ENCODE data around the gene GRHPR.
A peak's percentile ranks its signal among the peaks of the same experiment; 100 is the strongest.
"Not testable (repeated sequence)": the region's sequence is repeated elsewhere in the genome, so short reads cannot be mapped to it uniquely, and the experiment has no call there.

GRHPR gene

DNA sequence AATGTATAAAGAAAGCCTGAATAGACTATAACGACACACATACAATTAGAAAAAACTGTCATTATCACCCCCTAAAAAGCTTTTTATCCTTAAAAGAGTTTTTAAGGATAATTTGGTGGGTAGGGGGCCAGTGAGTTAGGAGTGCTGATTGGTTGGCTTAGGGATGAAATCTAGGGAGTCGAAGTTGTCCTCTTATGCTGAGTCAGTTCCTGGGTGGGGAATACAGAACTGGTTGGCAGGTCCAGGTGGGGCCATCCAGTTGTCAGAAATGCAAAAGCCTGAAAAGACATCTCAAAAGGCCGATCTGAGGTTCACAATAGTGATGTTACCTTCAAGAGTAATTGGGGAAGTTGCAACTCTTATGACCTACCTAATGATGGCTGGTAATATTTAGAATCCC lies 29.1 kb downstream of the GRHPR start:
- no peak for DNase-seq

DNA sequence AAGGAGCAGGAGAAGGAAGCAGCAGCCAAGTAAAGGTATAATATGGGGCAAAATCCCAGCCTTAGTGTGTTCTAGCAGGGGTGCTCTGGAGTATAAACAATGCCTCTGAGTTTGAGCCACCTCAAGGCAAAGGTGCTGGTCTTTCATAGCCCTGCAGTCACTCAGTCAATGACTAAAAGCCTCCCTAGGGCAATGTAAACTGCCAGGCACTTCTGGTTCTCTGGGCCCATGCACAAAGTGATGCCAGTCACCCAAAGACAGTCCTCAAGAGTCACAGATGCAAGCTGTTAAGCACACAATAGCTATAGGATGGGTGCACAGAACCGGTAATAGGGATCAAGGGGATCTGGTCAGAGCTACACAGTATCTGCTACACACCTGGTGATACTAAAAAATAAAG lies 30.1 kb downstream of the GRHPR start:
- DNase-seq = no peak

DNA sequence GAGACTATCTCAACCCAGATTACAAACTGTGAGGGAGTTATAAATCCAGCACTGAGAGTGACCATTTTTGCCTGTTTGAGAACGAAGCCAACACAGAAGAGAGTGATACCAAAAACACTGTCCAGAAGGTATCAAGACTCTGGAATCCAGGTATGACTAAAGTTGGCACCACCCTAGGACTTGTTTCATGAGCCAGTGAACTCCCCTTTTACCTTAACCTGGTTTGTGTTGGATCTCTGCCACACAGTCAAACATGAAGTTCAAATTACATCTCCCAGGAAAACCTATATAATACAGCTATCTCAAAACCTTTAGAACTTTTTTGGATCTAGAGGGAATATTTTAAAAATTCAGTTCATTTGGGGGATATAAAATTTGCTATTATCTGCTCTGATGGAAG lies 31.3 kb downstream of the GRHPR start:
- DNase-seq = no peak

DNA sequence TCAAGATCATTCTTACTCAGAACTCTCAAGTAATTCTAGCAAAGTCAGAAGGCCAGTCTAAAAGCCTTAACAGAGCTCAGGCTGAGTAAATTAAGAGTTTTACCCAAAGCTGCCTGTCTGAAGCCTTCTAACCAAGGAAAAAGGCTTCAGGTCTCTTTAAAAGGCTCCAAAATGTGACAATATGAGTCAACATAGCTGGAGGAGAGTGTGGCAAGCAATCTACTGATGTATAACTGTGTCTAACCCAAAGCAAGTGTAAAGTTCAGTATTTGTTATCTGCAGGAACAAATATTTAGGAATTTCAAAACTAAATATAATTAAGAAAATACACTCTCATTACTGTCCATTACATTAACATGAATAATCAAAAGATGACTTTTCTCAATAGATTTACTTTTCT lies 31.7 kb downstream of the GRHPR start:
- no peak for DNase-seq

DNA sequence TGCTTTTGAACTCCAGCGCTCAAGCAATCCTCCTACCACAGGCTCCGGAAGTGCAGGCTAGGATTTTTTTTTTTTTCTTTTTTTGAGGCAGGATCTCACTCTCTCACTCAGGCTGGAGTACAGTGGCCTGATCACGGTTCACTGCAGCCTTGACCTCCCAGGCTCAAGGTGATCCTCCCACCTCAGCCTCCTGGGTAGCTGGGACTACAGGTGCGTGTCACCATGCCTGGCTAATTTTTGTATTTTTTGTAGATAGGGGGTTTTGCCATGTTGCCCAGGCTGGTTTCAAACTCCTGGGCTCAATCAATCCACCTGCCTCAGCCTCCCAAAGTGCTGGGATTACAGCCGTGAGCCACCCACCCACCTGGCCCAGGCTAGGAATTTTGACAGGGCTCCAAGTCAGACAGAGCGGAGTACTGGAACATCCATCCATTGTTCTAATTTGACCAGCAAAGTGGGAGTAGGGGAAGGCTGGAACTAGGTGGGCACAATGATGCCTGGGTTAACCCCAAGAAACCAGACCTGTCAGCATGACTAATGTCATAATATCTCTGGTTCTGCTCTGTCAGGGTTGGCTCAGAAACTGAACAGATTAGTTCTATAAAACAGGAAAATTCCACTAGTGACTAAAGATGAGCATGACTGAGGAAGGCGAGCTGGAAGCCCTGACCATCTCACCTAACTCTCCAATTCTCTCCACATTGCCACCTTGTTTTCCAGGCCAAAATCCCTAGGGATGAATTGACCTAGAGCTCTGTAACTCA lies 33.6 kb downstream of the GRHPR start:
- DNase-seq = no peak

DNA sequence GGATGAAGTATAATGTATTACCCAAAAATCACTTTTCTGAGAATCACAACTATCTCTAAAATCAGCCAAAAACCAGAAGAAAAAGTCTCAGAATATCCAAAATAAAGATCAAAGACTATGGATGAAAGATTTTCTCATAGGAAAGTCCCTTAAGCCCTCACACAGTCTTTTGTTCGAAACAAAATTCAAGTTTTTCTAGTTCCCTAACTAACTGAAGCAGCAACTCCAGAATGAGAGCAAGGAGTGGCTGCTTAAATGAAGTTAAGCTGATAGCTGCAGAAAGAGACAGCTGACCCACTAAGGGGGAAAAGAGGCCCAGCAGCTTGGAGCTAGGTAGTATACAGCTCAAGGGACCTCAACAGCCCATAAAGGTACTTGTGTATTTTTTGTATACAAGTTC lies 34.3 kb downstream of the GRHPR start:
- no peak for DNase-seq

DNA sequence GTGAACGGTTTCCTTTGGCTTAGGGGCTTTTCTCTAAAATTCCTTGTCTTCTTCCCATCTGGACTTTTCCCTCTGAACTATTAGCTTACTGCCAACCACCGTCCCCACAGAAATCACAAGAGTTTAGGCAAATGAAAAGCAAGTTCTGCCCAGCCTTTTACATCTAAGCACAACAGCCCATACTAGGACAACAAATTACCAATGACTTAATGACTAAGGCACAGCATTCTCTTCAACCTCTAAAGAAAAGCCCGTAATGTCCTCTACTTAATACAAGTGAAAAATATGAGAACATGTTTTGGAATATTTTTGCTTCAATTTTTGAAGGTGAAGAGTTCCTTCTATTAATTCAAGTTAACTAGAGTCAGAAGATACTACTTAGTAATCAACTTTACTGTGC lies 41.5 kb downstream of the GRHPR start:
- DNase-seq = no peak

DNA sequence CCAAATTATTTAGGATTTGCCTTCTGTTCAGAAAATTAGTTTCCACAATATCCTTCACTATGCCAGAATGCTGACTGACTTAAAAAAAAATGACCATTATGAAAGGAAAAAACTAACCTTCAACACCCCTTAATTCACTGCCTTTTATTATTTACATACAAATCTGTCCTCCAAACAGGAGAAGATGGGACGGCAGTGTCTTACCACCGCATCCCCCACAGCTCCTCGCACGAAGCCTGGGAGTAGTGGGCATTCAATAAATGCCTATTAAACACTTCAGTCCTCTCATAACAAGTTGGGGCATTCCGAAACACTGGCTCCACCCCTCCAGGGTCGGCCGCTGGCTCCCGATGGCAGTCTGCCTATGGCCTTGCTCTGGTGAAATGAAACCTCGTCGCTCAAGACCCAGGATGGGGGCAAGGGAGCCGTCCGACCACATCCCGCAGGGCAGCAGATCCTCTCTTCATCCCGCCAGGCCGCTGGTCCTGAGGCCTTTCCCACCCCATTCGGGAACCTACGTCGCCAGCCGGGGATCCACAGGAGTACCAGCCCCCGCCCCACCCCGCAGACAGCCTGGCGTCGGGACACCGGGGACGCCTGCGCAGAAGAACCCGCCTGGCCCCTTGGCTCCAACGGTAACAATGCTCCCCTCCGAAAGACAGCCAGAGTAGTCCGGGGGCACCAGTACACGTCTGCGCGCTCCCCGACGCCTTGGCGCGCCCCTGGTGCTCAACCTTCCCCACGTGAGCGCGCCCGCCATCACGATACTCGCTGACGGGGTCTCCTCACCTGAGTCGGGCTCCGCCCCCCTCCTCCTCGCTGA lies 42.1 kb downstream of the GRHPR start:
- peak; percentile 74 for DNase-seq

DNA sequence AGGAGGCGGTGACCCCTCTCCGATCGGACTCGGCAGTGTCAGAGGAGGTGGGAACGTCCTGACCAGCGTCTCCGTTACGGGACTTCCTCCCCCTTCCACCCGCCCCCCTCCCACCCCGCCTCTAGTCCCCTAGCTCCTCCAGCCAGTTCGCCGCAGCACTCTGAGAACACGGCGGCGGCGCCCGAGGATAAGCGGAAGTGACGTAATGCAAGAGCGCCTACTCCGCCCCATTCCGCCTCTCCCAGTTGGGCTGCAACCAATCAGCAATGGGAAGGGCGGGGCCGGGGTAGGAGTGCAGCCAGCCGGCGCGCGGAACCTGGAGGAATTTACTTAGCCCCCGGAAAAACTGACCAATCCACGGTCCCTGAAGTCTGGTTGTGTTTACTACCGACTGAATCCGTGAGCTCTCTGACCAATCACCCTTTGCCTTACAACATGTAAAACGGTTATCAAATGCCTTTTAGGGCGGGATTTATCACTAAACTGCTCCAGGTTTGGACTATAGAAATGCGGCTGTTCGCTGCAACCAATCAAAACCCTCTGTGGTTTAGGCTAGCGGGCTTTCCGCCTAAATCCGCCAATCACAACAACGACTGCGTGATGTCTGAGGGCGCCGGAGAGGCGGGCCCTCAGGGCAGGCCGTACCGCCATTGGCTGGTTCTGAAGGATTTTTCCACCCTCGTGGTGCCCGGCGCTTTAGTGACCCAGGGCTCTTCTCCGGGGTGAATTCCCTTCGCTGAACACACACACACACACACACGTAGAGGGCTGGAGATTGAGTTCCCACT lies 42.9 kb downstream of the GRHPR start, which contains the start of gene ZBTB5:
ZBTB5 (minus strand) TSS at position 202 of the 788 bp plus-strand sequence. CDS start 22,899 bp downstream, outside the sequence.
- DNase-seq = peak; percentile 99

DNA sequence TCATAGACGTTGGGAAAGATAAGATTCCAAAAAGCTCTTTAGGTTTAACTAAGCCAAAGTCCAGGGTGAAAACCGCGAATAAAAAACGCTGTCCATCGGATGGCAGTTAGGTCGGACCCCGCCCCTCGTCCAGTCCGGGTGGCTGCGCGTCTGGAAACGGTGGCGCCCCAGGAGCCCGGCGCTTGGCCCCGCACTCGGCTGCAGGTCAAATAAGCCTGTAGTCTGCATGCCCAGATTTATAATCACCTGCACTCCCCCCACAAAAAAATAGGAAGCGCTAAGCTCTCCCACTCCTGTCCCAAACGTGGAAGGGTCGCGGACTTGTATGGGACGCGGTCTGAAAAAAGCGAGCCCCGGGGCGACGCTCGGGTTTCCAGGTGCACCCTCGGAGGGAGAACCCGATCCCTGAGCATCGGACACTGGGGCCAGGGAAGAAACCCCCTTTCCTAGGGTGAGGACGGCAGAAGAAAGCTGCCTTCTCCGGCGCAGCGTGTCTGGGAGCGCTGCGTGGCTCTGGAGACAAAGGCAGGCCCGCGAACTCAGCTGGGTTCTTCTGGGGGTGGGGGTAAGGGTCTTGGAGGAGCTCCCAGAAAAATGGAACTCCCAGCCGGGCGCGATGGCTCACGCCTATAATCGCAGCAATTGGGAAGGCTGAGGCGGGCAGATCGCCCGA lies 43.7 kb downstream of the GRHPR start:
- DNase-seq = peak; percentile 65

DNA sequence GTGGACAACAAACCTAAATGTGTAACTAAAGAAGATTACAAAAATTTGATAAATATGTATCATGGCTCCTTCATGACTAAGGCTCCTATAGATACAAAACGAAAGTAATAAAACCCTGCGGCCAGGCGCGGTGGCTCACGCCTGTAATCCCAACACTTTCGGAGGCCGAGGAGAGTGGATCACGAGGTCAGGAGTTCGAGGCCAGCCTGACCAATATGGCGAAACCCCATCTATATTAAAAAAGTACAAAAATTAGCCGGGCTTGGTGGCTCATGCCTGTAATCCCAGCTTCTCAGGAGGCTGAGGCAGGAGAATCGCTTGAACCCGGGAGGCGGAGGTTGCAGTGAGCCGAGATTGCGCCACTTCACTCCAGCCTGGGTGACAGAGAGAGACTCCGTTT lies 45.0 kb downstream of the GRHPR start:
- DNase-seq = not testable (repeated sequence)

DNA sequence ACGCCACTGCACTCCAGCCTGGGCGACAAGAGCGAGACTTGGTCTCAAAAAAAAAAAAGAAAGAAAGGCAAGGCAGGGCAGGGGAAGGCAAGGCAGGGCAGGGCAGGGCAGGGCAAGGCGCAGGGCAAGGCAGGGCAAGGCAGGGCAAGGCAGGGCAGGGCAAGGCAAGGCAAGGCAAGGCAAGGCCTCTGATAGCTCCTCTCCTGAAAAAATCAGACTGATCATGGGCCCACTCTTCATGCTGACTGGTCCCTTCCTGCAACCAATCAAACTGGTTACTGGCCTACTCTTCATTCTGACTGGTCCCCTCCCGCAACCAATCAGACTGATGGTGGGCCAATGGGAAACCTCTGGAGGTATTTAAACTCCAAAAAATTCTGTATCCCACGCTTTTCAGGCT lies 46.1 kb downstream of the GRHPR start:
- DNase-seq = no peak

DNA sequence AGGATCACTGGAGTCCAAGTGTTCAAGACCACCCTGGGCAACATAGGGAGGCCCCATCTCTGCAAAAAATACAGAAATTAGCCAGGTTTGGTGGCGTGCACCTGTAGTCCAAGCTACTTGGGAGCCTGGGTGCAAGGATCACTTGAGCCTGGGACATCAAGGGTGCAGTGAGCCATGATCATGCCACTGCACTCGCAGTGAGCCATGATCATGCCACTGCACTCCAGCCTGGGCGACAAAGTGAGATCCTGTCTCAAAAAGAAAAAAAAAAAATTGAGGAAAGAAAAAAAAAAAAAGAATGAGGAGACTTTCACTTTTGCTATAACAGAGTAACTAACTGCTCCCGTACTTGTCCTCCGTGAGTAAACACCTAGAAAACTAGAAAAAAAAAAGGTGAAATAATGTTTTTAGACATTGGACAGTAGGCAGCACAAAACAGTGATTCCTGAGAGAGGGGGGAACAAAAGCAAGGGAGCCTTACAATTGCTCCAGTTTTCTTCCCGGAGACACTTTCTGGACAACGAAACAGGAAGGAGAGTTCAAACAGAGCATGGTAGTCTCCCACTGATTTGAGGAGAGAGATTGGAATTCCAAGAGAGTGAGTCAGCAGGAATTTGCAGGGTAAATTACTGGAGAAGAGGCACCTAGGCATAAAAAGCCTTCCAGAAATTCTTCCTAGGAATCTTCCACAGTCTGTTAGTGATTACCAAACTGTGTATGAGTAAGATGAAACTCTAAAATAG lies 49.6 kb downstream of the GRHPR start:
- DNase-seq = no peak

DNA sequence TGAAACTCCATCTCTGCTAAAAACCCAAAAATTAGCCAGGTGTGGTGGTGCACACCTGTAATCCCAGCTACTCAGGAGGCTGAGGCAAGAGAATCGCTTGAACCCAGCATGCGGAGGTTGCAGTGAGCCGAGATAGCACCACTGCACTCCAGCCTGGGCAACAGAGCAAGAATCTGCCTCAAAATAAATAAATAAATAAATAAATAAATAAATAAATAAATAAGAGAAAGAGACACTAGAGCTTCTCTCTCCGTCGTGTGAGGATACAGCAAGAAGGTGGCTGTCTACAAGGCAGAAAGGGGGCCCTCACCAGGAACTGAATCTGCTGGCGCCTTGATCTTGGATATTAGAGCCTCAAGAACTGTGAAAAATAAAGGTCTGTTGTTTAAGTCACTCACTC lies 51.5 kb downstream of the GRHPR start:
- not testable (repeated sequence) for DNase-seq

DNA sequence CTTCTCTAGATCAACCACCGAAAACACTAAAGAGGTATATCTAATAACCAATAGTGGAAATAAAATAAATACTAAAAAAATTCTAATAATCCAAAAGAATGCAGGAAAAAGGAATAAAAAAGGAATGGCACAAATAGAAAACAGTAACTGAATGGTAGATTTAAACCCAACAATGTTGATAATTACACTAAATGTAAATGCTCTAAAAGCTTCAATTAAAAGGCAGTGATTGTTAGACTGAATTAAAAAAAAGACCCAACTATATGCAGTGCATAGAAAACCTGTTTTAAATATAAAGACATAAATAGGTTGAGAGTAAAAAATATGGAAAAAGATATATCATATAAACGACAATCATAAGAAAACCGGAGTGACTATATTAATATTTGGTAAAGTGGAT lies 51.9 kb downstream of the GRHPR start:
- no peak for DNase-seq

DNA sequence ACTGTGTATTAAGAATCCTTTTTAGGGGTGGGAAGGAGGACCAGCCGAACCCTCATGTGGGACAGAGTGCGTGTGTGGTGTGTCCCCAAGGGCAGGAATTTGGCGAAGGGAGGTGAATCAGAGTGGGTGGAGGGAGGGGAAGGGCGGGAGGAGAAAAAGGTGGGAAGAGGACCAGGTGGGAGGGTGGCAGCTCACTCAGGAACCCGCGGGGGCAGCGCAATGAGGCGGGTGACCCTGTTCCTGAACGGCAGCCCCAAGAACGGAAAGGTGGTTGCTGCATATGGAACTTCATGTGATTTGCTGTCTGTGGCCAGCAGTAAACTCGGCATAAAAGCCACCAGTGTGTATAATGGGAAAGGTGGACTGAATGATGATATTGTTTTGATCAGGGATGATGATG lies 54.4 kb downstream of the GRHPR start:
- DNase-seq = no peak

DNA sequence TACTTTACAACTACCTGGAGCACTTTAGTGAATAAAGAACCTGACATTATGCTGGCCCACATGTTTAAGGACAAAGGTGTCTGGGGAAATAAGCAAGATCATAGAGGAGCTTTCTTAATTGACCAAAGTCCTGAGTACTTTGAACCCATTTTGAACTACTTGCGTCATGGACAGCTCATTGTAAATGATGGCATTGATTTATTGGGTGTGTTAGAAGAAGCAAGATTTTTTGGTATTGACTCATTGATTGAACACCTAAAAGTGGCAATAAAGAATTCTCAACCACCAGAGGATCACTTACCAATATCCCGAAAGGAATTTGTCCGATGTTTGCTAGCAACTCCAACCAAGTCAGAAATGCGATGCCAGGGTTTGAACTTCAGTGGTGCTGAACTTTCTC lies 54.9 kb downstream of the GRHPR start:
- not testable (repeated sequence) for DNase-seq

DNA sequence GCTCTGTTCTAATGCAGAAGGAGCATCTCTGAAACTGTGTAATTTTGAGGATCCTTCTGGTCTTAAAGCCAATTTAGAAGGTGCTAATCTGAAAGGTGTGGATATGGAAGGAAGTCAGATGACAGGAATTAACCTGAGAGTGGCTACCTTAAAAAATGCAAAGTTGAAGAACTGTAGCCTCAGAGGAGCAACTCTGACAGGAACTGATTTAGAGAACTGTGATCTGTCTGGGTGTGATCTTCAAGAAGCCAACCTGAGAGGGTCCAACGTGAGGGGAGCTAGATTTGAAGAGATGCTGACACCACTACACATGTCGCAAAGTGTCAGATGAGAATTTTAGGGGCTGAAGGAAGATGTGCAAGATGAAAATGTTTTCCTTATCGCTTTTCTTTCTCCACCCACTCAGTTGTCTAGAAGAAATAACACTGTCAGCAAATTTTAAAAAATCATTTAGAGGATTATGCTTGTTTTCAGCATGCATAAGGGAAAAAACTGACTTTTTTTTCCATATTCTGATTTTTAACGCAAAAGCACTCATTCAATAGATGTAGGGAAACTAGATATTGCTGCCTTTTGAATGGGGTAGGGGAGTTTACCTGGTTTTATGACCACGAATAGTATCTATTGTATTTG lies 55.6 kb downstream of the GRHPR start:
- not testable (repeated sequence) for DNase-seq

DNA sequence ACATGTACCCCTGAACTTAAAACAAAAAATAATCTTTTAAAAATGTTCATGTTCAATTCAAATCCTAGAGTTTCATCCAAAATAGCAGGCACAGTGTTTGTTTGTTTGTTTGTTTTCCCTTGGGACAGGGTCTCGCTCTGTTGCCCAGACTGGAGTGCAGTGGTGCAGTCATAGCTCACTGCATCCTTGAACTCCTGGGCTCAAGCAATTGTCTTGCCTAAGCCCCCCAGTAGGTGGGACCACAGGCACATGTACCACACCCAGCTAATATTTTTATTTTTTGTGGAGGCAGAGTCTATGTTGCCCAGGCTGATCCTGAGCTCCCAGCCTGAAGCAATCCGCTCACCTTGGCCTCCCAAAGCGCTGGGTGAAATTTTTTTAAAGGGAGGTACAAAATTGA lies 58.3 kb downstream of the GRHPR start:
- DNase-seq = no peak

DNA sequence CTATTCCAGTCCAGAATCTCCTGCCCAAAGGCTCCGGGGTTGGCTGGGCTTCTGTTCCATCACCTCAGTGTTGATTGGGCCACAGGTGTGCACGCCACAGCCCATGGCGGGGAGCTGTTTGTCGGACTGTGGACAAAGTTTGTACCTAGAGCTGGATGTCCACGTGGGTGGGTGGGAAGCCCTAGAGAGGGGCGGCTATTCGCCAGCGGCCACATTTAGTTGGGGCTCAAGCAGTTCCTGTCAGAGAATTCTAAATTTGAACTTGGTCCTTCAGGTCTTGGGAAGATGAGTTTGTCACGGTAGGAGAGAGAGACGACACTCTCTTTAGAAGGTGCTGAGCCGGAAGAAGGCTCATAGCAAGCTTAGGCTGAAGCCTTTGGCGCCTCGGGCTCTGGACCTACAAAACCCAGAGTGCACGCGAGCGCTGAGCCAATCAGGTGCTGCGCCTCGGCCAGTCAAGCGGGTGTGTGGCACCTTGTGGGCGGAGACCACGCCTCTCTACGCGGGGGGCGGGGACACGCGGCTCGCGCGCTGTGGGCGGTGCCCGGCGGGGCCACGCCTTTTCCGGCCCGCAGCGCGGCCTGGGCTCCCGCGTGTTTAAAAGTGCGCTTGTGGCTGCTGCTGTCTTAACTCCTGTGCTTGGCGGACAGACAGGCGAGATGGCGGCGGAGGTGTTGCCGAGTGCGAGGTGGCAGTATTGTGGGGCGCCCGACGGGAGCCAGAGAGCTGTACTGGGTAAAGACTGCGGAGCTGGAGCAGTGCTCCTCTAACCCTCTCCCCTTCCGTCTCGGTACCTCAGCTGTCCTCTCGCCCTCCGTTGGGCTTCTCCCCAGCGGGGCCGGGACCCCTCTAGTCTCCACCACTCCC lies 63.1 kb downstream of the GRHPR start, which contains the start of gene POLR1E:
POLR1E (plus strand) TSS at position 560 of the 867 bp plus-strand sequence; CDS start at position 660, 100 bp downstream.
- DNase-seq = peak; percentile 97
